Measurements from ENCODE around the gene PCSK5. TPM values are rescaled to one million over a fixed set of nuclear protein-coding genes. Genes with fewer than 3 reads are reported as not detected.

PCSK5 gene
- total RNA-seq, 2 experiments from 2014 or later = 0.76 TPM; not detected in 1

DNA sequence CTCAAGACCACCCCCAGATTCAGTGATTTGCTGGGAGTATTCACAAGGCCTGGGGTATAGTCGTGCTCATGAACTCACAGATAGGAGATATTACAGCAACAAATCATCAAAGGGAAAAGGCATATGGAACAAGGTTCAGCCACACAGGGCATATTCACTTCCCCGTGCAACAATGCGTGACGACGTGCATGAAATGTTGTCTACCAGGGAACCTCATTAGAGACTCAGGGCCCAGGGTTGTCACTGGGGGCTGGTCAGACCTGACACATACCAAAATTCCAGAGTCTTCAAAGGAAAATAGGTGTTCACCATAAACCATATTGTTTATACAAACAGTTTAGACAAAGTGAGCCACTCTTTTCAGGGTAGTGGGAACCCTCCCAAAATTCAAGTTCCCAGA, 291.3 kb downstream of the PCSK5 start:
- H3K4me3 ChIP-seq (ENCODE audit: low read depth, low read length, poor library complexity, severe bottlenecking) = no peak overlapping the region
- no peaks in the 10 kb centered on the region for H3K9me3 ChIP-seq (ENCODE audit: low read length)
- no peaks in the 10 kb centered on the region for H3K9me2 ChIP-seq (ENCODE audit: insufficient read depth, low read length)
- no peaks in the 10 kb centered on the region for H3K4me1 ChIP-seq (ENCODE audit: insufficient read depth, low read length, poor library complexity, severe bottlenecking)
- no peak overlapping the region for H2AFZ ChIP-seq (ENCODE audit: low read length)
- DNase-seq (ENCODE audit: low spot score) = no peak
- no peak overlapping the region for H3K4me2 ChIP-seq (ENCODE audit: low read length)
- H3K79me2 ChIP-seq (ENCODE audit: insufficient read depth, low read depth, low read length) = no peaks in the 10 kb centered on the region
- intact Hi-C loops (cut with micrococcal nuclease; ENCODE audit: unreplicated experiment) = no loop called here
- BruUV-seq (replicated peaks) = no TSS peak
- H4K20me1 ChIP-seq (ENCODE audit: insufficient read depth, low read length) = no peaks in the 10 kb centered on the region
- no peak for TF ChIP-seq EZH2phosphoT487 (IDR thresholded peaks at IDR 0.05; ENCODE audit: borderline replicate concordance, low read depth, low read length)
- TF ChIP-seq, protein P1, sequence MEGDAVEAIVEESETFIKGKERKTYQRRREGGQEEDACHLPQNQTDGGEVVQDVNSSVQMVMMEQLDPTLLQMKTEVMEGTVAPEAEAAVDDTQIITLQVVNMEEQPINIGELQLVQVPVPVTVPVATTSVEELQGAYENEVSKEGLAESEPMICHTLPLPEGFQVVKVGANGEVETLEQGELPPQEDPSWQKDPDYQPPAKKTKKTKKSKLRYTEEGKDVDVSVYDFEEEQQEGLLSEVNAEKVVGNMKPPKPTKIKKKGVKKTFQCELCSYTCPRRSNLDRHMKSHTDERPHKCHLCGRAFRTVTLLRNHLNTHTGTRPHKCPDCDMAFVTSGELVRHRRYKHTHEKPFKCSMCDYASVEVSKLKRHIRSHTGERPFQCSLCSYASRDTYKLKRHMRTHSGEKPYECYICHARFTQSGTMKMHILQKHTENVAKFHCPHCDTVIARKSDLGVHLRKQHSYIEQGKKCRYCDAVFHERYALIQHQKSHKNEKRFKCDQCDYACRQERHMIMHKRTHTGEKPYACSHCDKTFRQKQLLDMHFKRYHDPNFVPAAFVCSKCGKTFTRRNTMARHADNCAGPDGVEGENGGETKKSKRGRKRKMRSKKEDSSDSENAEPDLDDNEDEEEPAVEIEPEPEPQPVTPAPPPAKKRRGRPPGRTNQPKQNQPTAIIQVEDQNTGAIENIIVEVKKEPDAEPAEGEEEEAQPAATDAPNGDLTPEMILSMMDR (conservative IDR thresholded peaks at IDR 0.05; ENCODE audit: low read length) = no peak
- no peaks in the 10 kb centered on the region for H3K36me3 ChIP-seq (ENCODE audit: insufficient read depth, low read length)
- POLR2A ChIA-PET = interaction anchor here (1.1 kb wide), 1 partner anchor 384 kb away, joined by 5 read pairs; no protein-coding TSS in a partner anchor
- CTCF ChIA-PET (ENCODE audit: unreplicated experiment) = no interaction called here
- no peak overlapping the region for H3K27ac ChIP-seq (ENCODE audit: low read depth, low read length, poor library complexity, severe bottlenecking)

DNA sequence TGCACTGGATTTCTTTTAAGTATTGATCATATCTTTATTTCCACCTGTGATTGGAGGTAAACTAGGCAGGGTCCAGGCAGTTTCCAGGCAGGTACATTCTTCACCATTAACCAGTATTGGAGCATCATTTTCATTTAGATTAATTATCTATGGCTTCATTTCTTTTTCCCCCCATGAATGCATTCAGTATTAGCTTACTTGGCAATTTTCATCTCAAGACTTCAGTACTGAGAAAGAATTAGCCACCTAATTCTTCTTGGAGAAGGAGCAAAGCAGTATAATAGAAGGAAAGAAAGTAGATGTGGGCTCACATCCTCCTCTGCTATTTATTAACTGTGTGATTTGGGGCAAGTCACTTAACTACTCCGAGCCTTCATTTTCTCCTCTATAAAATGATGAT, 295.0 kb downstream of the PCSK5 start:
- no peaks in the 10 kb centered on the region for H4K20me1 ChIP-seq (ENCODE audit: insufficient read depth, low read length)
- no peak overlapping the region for H3K27ac ChIP-seq (ENCODE audit: low read depth, low read length, poor library complexity, severe bottlenecking)
- BruUV-seq (replicated peaks) = no TSS peak
- TF ChIP-seq EZH2phosphoT487 (IDR thresholded peaks at IDR 0.05; ENCODE audit: borderline replicate concordance, low read depth, low read length) = no peak
- TF ChIP-seq, protein P1 (conservative IDR thresholded peaks at IDR 0.05; ENCODE audit: low read length) = no peak
- no peak overlapping the region for H2AFZ ChIP-seq (ENCODE audit: low read length)
- no peaks in the 10 kb centered on the region for H3K4me1 ChIP-seq (ENCODE audit: insufficient read depth, low read length, poor library complexity, severe bottlenecking)
- H3K4me2 ChIP-seq (ENCODE audit: low read length) = no peak overlapping the region
- DNase-seq (ENCODE audit: low spot score) = no peak
- no peaks in the 10 kb centered on the region for H3K36me3 ChIP-seq (ENCODE audit: insufficient read depth, low read length)
- H3K4me3 ChIP-seq (ENCODE audit: low read depth, low read length, poor library complexity, severe bottlenecking) = no peak overlapping the region
- H3K79me2 ChIP-seq (ENCODE audit: insufficient read depth, low read depth, low read length) = no peaks in the 10 kb centered on the region
- POLR2A ChIA-PET = no interaction called here
- CTCF ChIA-PET (ENCODE audit: unreplicated experiment) = no interaction called here
- intact Hi-C loops (cut with micrococcal nuclease; ENCODE audit: unreplicated experiment) = no loop called here
- no peaks in the 10 kb centered on the region for H3K9me2 ChIP-seq (ENCODE audit: insufficient read depth, low read length)
- H3K9me3 ChIP-seq (ENCODE audit: low read length) = no peaks in the 10 kb centered on the region

DNA sequence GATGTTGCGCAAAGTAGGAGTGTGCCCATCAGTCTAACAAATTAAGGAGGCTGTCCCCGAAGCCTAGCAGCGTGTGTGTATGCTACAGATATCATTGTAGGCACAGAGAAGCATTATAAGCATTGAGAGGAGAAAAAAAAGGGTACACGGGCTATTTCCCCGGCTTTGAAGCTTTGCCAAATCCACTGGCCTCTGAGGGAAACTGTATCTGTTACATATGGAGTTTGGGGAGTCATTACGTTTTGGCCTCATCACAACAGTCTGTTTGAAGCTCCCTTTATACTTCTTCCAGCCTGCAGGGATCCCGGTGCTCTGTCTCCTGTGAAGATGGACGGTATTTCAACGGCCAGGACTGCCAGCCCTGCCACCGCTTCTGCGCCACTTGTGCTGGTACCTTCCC, 297.8 kb downstream of the PCSK5 start:
- H3K36me3 ChIP-seq (ENCODE audit: insufficient read depth, low read length) = no peaks in the 10 kb centered on the region
- no peak overlapping the region for H3K27ac ChIP-seq (ENCODE audit: low read depth, low read length, poor library complexity, severe bottlenecking)
- H3K9me2 ChIP-seq (ENCODE audit: insufficient read depth, low read length) = no peaks in the 10 kb centered on the region
- ChIA-PET POLR2A (interaction anchor here (0.6 kb wide), 1 partner anchor 678 kb away, joined by 3 read pairs; no protein-coding TSS in a partner anchor), CTCF (ENCODE audit: unreplicated experiment) (no interaction called here)
- no peaks in the 10 kb centered on the region for H4K20me1 ChIP-seq (ENCODE audit: insufficient read depth, low read length)
- H2AFZ ChIP-seq (ENCODE audit: low read length) = no peak overlapping the region
- H3K9me3 ChIP-seq (ENCODE audit: low read length) = no peaks in the 10 kb centered on the region
- H3K4me2 ChIP-seq (ENCODE audit: low read length) = no peak overlapping the region
- intact Hi-C loops (cut with micrococcal nuclease; ENCODE audit: unreplicated experiment) = no loop called here
- no peak for DNase-seq (ENCODE audit: low spot score)
- no peaks in the 10 kb centered on the region for H3K4me1 ChIP-seq (ENCODE audit: insufficient read depth, low read length, poor library complexity, severe bottlenecking)
- H3K79me2 ChIP-seq (ENCODE audit: insufficient read depth, low read depth, low read length) = no peaks in the 10 kb centered on the region
- BruUV-seq (replicated peaks) = no TSS peak
- TF ChIP-seq, protein P1 (conservative IDR thresholded peaks at IDR 0.05; ENCODE audit: low read length) = no peak
- TF ChIP-seq EZH2phosphoT487 (IDR thresholded peaks at IDR 0.05; ENCODE audit: borderline replicate concordance, low read depth, low read length) = no peak
- no peak overlapping the region for H3K4me3 ChIP-seq (ENCODE audit: low read depth, low read length, poor library complexity, severe bottlenecking)

Data from OCI-LY7 (cell line).